GM12878 (cell line): ENCODE data around the gene METTL13. TPM values are rescaled to one million over a fixed set of nuclear protein-coding genes. Genes with fewer than 3 reads are reported as not detected.

Experiments
- ATAC-seq: fragments of 200-7000 bp; cut with Tn5 transposase; 3 replicates; pipeline ENCODE4 v1.9.1; 2020; ENCODE audit warnings: mild to moderate bottlenecking, moderate library complexity
- BruUV-seq: library from RNA; stranded (reverse); fragments of 400-500 nt; replicated peaks from 2 replicates; lab custom pipeline; 2021; lab: Mats Ljungman, UMichigan
- CTCF ChIA-PET: fragments of 300-600 bp; sonication (Branson Sonifier 250); formaldehyde crosslinking; extraction: SDS; loops from one replicate; lab custom pipeline; 2021; ENCODE audit warnings: inconsistent platforms; lab: Yijun Ruan, JAX
- POLR2A ChIA-PET: fragments of 350-600 bp; formaldehyde crosslinking; extraction: SDS; loops from one replicate; lab custom pipeline; 2021; ENCODE audit warnings: inconsistent platforms; lab: Charles Lee
- RAD21 ChIA-PET: fragments of 300-600 bp; sonication (Branson Sonifier 250); formaldehyde crosslinking; loops from one replicate; lab custom pipeline; 2023; ENCODE audit warnings: antibody characterized with exemption; ENCODE audit not compliant: unreplicated experiment; lab: Charles Lee
- SMC1A ChIA-PET: fragments of 300-600 bp; sonication (Branson Sonifier 250); formaldehyde crosslinking; loops from one replicate; lab custom pipeline; 2023; ENCODE audit not compliant: unreplicated experiment, uncharacterized antibody; lab: Charles Lee
- DNase-seq: peaks from one replicate; pipeline ENCODE4 v3.0.0-alpha.2; 2011; ENCODE audit warnings: low read depth, low spot score
- FAIRE-seq: peaks from 3 replicates; lab custom pipeline; 2011; peaks lifted over from hg19 to GRCh38; lab: Jason Lieb, UNC
- H2AFZ ChIP-seq: 2 replicates; pipeline ENCODE4 v1.6.0; 2011; ENCODE audit warnings: low read depth, low read length, control low read depth; ENCODE audit not compliant: control insufficient read depth
- H3K27ac ChIP-seq: 2 replicates; pipeline ENCODE4 v1.5.1; 2011; ENCODE audit warnings: control low read depth; ENCODE audit not compliant: control insufficient read depth, insufficient read depth
- H3K27me3 ChIP-seq, 2 experiments: replicated peaks in 1 of 2; 2 replicates each; pipeline versions ENCODE4 v1.6.0 to v1.6.1; 2011; ENCODE audit warnings: low read length in 1 of 2; ENCODE audit not compliant: control insufficient read depth in 2 of 2, insufficient read depth in 2 of 2
- H3K36me3 ChIP-seq, 2 experiments: 2 replicates each; pipeline ENCODE4 v1.5.1; 2011; ENCODE audit warnings: low read length in 1 of 2; ENCODE audit not compliant: control insufficient read depth in 2 of 2, insufficient read depth in 2 of 2
- H3K4me1 ChIP-seq: 2 replicates; pipeline ENCODE4 v1.6.1; 2011; ENCODE audit warnings: mild to moderate bottlenecking, low read length, moderate library complexity, mixed read lengths; ENCODE audit not compliant: control insufficient read depth, insufficient read depth
- H3K4me2 ChIP-seq: 2 replicates; pipeline ENCODE4 v1.6.0; 2011; ENCODE audit warnings: control low read depth; ENCODE audit not compliant: control insufficient read depth, insufficient read depth
- H3K4me3 ChIP-seq: fragments of 200-600 bp; sonication (generic); 2 replicates; pipeline ENCODE4 v1.5.1; 2016
- H3K79me2 ChIP-seq: 2 replicates; pipeline ENCODE4 v1.6.0; 2011; ENCODE audit warnings: low read length; ENCODE audit not compliant: control insufficient read depth, insufficient read depth
- H3K9ac ChIP-seq: 2 replicates; pipeline ENCODE4 v1.8.0; 2011; ENCODE audit warnings: low read length, control low read depth, mixed read lengths; ENCODE audit not compliant: control insufficient read depth, insufficient read depth
- H3K9me3 ChIP-seq: replicated peaks from 3 replicates; pipeline ENCODE4 v1.5.1; 2011; ENCODE audit warnings: mild to moderate bottlenecking, low read length; ENCODE audit not compliant: control insufficient read depth, insufficient read depth
- H4K20me1 ChIP-seq: 2 replicates; pipeline ENCODE4 v1.6.0; 2011; ENCODE audit not compliant: control insufficient read depth, insufficient read depth
- BMI1 ChIP-seq: fragments of 450-650 bp; IDR thresholded peaks from 2 replicates; pipeline ENCODE4 v1.6.1; 2016; ENCODE audit warnings: mild to moderate bottlenecking, moderate library complexity, borderline replicate concordance
- CUX1 ChIP-seq: IDR thresholded peaks from 2 replicates; pipeline ENCODE4 v1.6.1; 2012; ENCODE audit warnings: improper control_type of control experiment, low read depth, low read length; ENCODE audit not compliant: insufficient replicate concordance
- NR2F1 ChIP-seq: fragments of 450-650 bp; conservative IDR thresholded peaks from 2 replicates; pipeline ENCODE4 v1.6.1; 2017; ENCODE audit warnings: mild to moderate bottlenecking
- PAX8 ChIP-seq: fragments of 450-650 bp; IDR thresholded peaks from 2 replicates; pipeline ENCODE4 v1.6.1; 2017; ENCODE audit warnings: mild to moderate bottlenecking, moderate library complexity
- RAD21 ChIP-seq: IDR thresholded peaks from 2 replicates; pipeline ENCODE4 v1.6.1; 2011; ENCODE audit warnings: mild to moderate bottlenecking, low read depth, low read length, moderate library complexity; ENCODE audit not compliant: insufficient read depth
- TCF7 ChIP-seq: IDR thresholded peaks from 2 replicates; pipeline ENCODE4 v1.6.1; 2014; ENCODE audit warnings: antibody characterized with exemption, borderline replicate concordance
- ZBED1 ChIP-seq: IDR thresholded peaks from 2 replicates; pipeline ENCODE4 v1.6.1; 2016; ENCODE audit warnings: borderline replicate concordance
- in situ Hi-C: fragments of 300-500 bp; cut with MboI; formaldehyde crosslinking; loops from 9 replicates; pipeline ENCODE4 v1.14.3; 2018; ENCODE audit warnings: mixed read lengths
- intact Hi-C: fragments of 100-400 bp; cut with micrococcal nuclease; formaldehyde crosslinking; loops from one replicate; pipeline ENCODE4 v1.14.2; 2022; ENCODE audit not compliant: unreplicated experiment
- polyA plus RNA-seq, 11 experiments: library from polyadenylated mRNA; depleted of rRNA in 4 of 11; unstranded in 6 of 11; stranded (reverse) in 5 of 11; fragments of >200 nt; fragmentation: Nextera tagmentation in 4 of 11; fragmentation: Illumina TruSeq in 1 of 11; extraction: Ambion mirVana in 4 of 11; extraction: Trizol in 1 of 11; gene quantifications; 1 replicate in 1 of 11; 2 replicates in 10 of 11; pipeline versions ENCODE4 v1.2.1 to v1.2.3, GENCODE V29; 2011 to 2016; ENCODE audit warnings: inconsistent platforms in 2 of 11, missing spikeins in 2 of 11, low read depth in 1 of 11
- total RNA-seq, 4 experiments: library from RNA; depleted of rRNA in 3 of 4; stranded (reverse); fragments of >200 nt in 3 of 4; fragmentation: Illumina TruSeq in 1 of 4; extraction: Trizol in 1 of 4; gene quantifications; 2 replicates each; pipeline versions ENCODE4 v1.2.1 to v1.2.3, GENCODE V29; 2013 to 2021
- TF ChIP-seq, protein P1 (sequence below): fragments of 150-350 bp; IDR thresholded peaks from 2 replicates; pipeline ENCODE4 v1.6.1; 2014; ENCODE audit warnings: mild to moderate bottlenecking, low read depth, low read length

Gene METTL13
- total and polyA plus RNA-seq, 10 of the 15 experiments (the other 5 are each of a cell fraction or from before 2014, with no cell fraction given) = 12.2 to 47.2 (median 35.0) TPM

DNA sequence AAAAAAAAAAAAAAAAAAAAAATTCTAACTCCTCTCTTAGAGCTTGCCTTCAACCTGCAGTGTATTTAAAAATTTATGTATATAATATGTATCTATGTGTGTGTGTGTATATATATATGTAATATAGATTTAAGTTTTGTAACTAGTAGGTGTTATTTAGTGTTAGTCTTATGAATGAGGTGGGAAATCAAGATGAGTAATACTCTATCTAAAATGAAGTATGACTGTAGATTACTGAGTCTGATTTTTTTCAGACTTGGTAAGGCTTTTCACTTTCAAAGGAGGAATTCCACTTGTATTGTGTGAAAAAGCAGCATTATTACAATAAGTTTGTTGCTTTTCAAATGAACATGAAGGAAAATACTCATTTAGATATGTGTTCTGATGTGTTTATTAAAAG, 54.4 kb downstream of the METTL13 start:
- H3K27ac ChIP-seq = no peak overlapping the region
- DNase-seq (no peak), FAIRE-seq (no peak), ATAC-seq (no peak)
- ChIA-PET CTCF (interaction anchor here (0.6 to 1.7 kb wide), 2 partner anchors 34 to 597 kb away, joined by 4 read pairs; no protein-coding TSS in a partner anchor), RAD21 (no interaction called here), POLR2A (interaction anchor here (0.6 kb wide), 1 partner anchor 80 kb away, joined by 4 read pairs; no protein-coding TSS in a partner anchor), SMC1A (interaction anchor here (1.0 kb wide), 1 partner anchor 22 kb away, joined by 3 read pairs; no protein-coding TSS in a partner anchor)
- TF ChIP-seq PAX8 = no peak
- no peak for TF ChIP-seq CUX1
- no peak for TF ChIP-seq RAD21
- no peak for TF ChIP-seq ZBED1
- TF ChIP-seq, protein P1, sequence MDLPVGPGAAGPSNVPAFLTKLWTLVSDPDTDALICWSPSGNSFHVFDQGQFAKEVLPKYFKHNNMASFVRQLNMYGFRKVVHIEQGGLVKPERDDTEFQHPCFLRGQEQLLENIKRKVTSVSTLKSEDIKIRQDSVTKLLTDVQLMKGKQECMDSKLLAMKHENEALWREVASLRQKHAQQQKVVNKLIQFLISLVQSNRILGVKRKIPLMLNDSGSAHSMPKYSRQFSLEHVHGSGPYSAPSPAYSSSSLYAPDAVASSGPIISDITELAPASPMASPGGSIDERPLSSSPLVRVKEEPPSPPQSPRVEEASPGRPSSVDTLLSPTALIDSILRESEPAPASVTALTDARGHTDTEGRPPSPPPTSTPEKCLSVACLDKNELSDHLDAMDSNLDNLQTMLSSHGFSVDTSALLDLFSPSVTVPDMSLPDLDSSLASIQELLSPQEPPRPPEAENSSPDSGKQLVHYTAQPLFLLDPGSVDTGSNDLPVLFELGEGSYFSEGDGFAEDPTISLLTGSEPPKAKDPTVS = no peak
- no peak for TF ChIP-seq TCF7
- TF ChIP-seq BMI1 = no peak
- TF ChIP-seq NR2F1 = no peak
- H3K4me1 ChIP-seq = no peaks in the 10 kb centered on the region
- H3K4me2 ChIP-seq = no peak overlapping the region
- BruUV-seq = no TSS peak
- in situ Hi-C loops (no loop called here), intact Hi-C loops (no loop called here)
- H3K9ac ChIP-seq = no peak overlapping the region
- no peaks in the 10 kb centered on the region for H4K20me1 ChIP-seq
- no peak overlapping the region for H2AFZ ChIP-seq
- H3K79me2 ChIP-seq = no peaks in the 10 kb centered on the region
- no peaks in the 10 kb centered on the region; a peak in 1 of 4 replicates for H3K27me3 ChIP-seq
- no peaks in the 10 kb centered on the region for H3K36me3 ChIP-seq
- H3K4me3 ChIP-seq = no peak overlapping the region
- no peaks in the 10 kb centered on the region; the same call in 2 of the 3 replicates for H3K9me3 ChIP-seq
